HEK293 (cell line): ENCODE measurements around the gene HMGN4.

Source experiments
- CTCF ChIP-seq: fragments of 450-650 bp; formaldehyde crosslinking; IDR thresholded peaks from 2 replicates; pipeline ENCODE4 v1.5.1; 2016; ENCODE audit warnings: missing biosample characterization, missing genetic modification characterization
- PRDM1 ChIP-seq: fragments of 450-650 bp; formaldehyde crosslinking; IDR thresholded peaks from 2 replicates; pipeline ENCODE4; 2016; ENCODE audit warnings: missing biosample characterization, missing genetic modification characterization
- SCRT1 ChIP-seq: fragments of 450-650 bp; formaldehyde crosslinking; IDR thresholded peaks from 2 replicates; pipeline ENCODE4 v1.5.1; 2016; ENCODE audit warnings: missing biosample characterization, missing genetic modification characterization, borderline replicate concordance
- SETDB1 ChIP-seq: IDR thresholded peaks from one replicate; pipeline ENCODE4 v1.6.1; 2017; ENCODE audit warnings: mild to moderate bottlenecking, low read length, moderate library complexity, mixed read lengths; ENCODE audit not compliant: insufficient read length
- TCF7L2 ChIP-seq: IDR thresholded peaks from 2 replicates; pipeline ENCODE4 v1.6.1; 2011; ENCODE audit warnings: low read depth, mild to moderate bottlenecking, inconsistent platforms, low read length, moderate library complexity, borderline replicate concordance
- ZBTB21 ChIP-seq: fragments of 450-650 bp; formaldehyde crosslinking; IDR thresholded peaks from 2 replicates; pipeline ENCODE4 v1.5.1; 2017; ENCODE audit warnings: missing biosample characterization, missing genetic modification characterization
- ZNF121 ChIP-seq: fragments of 450-650 bp; formaldehyde crosslinking; IDR thresholded peaks from 2 replicates; pipeline ENCODE4 v1.5.1; 2016; ENCODE audit warnings: missing biosample characterization, missing genetic modification characterization
- ZNF146 ChIP-seq: fragments of 450-650 bp; formaldehyde crosslinking; IDR thresholded peaks from 2 replicates; pipeline ENCODE4 v1.5.1; 2016; ENCODE audit warnings: missing biosample characterization, missing genetic modification characterization
- ZNF169 ChIP-seq: fragments of 450-650 bp; formaldehyde crosslinking; IDR thresholded peaks from 2 replicates; pipeline ENCODE4 v1.5.1; 2016; ENCODE audit warnings: missing biosample characterization, missing genetic modification characterization
- ZNF202 ChIP-seq: fragments of 450-650 bp; formaldehyde crosslinking; IDR thresholded peaks from 2 replicates; pipeline ENCODE4 v1.5.1; 2016; ENCODE audit warnings: missing biosample characterization, missing genetic modification characterization, borderline replicate concordance
- ZNF223 ChIP-seq: fragments of 450-650 bp; formaldehyde crosslinking; IDR thresholded peaks from 2 replicates; pipeline ENCODE4 v1.5.1; 2016; ENCODE audit warnings: missing biosample characterization, missing genetic modification characterization
- ZNF645 ChIP-seq: fragments of 450-650 bp; formaldehyde crosslinking; IDR thresholded peaks from 2 replicates; pipeline ENCODE4; 2016; ENCODE audit warnings: missing biosample characterization, missing genetic modification characterization
- ZNF707 ChIP-seq: fragments of 450-650 bp; formaldehyde crosslinking; IDR thresholded peaks from 2 replicates; pipeline ENCODE4 v1.5.1; 2016; ENCODE audit warnings: missing biosample characterization, missing genetic modification characterization

GRCh38 chr6:26577720-26578072 lies 39.5 kb downstream of the HMGN4 start:
- TF ChIP-seq CTCF (tag by site-specific recombination) (no peak), TCF7L2 (no peak), SETDB1 (no peak), ZNF146 (tag by site-specific recombination) (no peak), ZNF169 (tag by site-specific recombination) (no peak), ZBTB21 (tag by site-specific recombination) (no peak), ZNF645 (tag by site-specific recombination) (no peak), ZNF707 (tag by site-specific recombination) (no peak), ZNF223 (tag by site-specific recombination) (no peak), ZNF202 (tag by site-specific recombination) (no peak), SCRT1 (tag by site-specific recombination) (no peak), ZNF121 (tag by site-specific recombination) (no peak), PRDM1 (tag by site-specific recombination) (no peak)
